HG03378 (cell line): ENCODE data around the gene FBXL16.

ENCODE experiments used
- ATAC-seq: cut with Tn5 transposase; IDR thresholded peaks from one replicate; pipeline ENCODE4 v1.9.1; 2021; ENCODE audit warnings: mild to moderate bottlenecking, moderate library complexity; ENCODE audit not compliant: unreplicated experiment

The FBXL16 gene

GRCh38 chr16:678858-679813 is 26.5 kb downstream of the FBXL16 start:
- ATAC-seq = no peak

DNA sequence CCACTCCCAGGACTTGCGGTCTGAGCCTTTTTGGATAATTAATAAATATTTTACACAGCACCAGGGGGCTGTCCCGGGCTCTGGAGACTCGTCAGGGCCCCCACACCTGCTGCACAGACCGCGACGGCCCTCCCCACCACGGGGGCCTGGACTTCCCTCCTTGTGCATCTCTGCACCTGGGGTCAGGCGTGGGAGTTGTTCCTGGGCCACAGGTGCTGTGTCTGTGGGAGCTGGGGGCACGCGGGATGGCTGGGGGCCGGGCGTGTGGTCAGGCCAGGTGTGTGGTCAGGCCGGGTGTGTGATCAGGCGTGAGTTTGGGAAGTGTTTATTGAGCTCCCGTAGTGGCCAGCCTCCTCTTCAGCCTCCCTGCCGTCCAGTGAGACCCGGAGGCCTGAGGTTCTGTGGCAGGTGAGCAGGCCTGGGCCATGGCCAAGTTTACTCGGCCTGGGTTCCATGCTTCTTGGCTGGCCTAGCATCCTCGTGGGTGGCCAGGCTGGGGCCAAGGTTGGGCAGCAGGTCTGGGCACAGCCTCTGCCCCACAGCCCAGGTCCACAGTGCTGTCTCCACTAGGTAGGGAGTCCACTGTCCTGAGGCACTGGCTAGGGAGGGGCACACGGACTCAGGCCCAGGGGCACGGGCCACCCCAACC is 27.3 kb downstream of the FBXL16 start:
- ATAC-seq = no peak

GRCh38 chr16:677316-678190 is 28.0 kb downstream of the FBXL16 start:
- ATAC-seq = no peak

GRCh38 chr16:676913-677312 is 28.7 kb downstream of the FBXL16 start:
- no peak for ATAC-seq

DNA sequence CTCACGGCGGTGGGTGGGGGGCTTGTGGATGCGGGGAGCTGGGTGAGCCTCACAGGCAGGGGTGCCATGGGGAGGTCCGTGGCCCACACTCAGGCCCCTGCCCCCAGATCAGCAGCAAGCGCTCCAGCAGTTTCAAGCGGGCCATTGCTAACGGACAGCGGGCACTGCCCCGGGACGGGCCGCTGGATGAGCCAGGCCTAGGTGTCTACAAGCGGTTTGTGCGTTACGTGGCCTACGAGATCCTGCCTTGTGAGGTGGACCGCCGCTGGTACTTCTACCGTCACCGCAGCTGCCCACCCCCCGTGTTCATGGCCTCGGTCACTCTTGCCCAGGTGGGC is 29.1 kb downstream of the FBXL16 start:
- ATAC-seq = no peak

GRCh38 chr16:675884-676564 is 29.6 kb downstream of the FBXL16 start:
- no peak for ATAC-seq

- no peak for ATAC-seq
These were observed 30.4 kb downstream of the FBXL16 start, which contains the start of gene RHBDL1 for GRCh38 chr16:674968-675883. Gene RHBDL1, plus strand, starts transcription at chr16:675671. Its CDS starts 120 bp downstream, at chr16:675791.

DNA sequence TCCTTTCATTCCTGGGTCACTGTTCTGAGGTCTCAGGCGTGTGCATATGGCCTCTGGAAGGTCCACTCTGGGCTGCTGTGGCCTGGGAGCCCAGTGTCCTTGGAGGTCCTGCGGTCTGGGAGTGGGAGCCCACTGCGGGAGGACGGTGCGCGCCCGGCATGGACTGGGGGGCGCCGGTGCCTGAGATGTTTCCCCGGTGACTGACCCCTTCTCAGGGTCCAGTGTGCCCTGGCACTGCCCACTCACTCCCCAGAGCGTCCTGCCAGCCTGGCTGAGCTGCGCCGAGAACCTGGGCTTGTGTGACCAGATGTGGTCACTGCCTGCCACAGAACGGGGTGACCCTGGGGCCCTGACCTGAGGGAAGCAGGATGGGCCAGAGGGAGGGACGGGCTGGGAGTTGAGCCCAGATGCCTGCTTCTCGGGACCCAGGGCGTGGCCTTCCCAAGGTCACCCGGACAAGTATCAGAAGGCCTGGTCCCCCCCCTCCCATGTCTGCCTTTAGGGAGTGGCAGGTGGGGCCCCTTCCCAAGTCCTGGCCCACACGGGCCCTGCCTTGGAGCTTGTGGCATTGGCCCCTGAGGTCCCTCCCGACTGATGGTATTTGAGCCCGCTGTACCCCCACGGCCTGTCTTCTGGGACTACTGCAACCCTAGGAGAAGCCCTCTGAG is 31.3 kb downstream of the FBXL16 start:
- no peak for ATAC-seq

- ATAC-seq = no peak
These were observed 32.1 kb downstream of the FBXL16 start for GRCh38 chr16:673399-673991.

DNA sequence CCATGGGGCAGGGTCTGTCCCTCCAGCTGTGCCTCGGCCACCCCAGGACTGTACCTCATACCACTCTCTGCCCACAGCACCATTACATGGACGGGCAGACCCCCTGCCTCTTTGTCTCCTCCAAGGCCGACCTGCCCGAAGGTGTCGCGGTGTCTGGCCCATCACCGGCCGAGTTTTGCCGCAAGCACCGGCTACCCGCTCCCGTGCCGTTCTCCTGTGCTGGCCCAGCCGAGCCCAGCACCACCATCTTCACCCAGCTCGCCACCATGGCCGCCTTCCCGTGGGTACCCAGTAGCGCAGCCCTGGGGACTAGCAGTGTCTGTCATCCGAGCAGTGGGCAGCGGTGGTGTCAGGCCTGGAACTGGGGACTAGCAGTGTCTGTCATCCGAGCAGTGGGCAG is 32.8 kb downstream of the FBXL16 start:
- ATAC-seq = no peak

DNA sequence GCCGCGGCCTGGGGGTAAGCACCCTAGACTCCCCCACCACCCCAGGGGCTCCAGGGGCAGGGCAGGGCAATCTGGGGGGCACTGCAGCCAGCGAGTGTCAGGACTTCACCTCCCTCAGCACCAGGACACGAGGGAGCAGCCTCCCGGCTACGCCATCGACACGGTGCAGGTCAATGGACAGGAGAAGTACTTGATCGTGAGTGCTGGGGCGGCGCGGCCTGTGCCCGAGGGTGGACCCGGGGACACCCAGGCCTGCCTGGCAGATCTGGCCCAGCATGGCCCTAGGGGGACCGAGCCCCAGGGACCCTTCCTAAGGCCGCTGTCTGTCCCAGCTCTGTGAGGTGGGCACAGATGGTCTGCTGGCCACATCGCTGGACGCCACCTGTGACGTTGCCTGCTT is 33.2 kb downstream of the FBXL16 start:
- no peak for ATAC-seq

GRCh38 chr16:671353-672131 is 34.1 kb downstream of the FBXL16 start:
- ATAC-seq = no peak

DNA sequence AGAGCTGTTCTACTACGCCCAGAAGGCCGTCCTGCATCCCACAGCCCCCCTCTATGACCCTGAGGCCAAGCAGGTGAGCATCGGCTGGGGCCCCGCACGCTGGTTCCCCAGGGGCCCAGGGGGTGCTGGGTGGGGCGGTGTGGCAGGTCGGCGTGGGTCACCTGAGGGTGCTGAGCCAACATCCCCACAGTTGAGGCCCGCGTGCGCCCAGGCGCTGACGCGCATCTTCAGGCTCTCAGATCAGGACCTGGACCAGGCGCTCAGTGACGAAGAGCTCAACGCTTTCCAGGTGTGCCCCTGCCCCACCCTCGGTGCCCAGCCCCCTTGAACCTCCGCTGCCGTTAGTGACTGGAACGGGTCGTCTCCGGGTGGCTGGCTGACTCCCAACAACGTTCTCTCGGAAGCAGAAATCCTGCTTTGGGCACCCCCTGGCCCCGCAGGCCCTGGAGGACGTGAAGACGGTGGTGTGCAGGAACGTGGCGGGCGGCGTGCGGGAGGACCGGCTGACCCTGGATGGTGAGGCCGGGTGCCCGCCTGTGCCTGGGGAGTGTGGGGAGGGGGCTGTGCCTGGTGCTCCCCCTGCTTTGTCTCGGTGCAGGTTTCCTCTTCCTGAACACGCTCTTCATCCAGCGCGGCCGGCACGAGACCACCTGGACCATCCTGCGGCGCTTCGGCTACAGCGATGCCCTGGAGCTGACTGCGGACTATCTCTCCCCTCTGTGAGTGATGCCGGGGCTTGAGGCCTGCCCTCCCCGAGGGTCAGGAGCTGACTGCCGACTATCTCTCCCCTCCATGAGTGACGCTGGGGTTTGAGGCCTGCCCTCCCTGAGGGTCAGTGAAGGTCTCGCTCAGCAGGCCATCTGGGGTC is 34.9 kb downstream of the FBXL16 start:
- ATAC-seq = no peak

GRCh38 chr16:669666-670065 is 35.9 kb downstream of the FBXL16 start:
- no peak for ATAC-seq

DNA sequence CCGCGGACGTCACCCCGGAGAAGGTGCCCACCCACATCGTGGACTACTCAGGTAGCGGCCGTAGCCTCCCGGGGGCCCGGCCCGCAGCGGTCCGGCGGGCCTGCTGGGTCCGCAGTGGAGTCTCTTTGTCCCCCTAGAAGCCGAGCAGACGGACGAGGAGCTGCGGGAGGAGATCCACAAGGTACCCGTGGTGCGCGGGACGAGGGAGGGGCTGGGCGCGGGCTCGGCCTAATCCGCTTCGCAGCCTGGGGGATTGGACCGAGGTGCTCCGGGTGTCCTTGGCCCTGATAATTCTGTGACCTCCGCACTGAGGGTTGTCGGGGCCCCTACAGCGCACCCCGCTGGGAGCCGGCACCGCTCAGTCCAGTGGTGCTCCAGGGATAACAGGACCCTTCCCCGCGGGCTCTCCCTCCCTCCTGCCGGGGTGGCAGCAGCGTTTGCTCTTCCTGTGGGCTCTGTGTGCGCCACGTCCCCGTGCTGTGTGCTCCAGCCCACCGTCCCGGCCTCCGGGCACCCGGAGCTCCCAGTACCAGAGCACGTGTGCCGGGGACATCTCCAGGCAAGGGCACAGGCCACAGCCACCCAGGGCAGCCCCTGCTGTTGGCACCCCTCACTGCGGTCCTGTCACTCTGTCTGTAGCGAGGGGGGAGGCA is 37.0 kb downstream of the FBXL16 start:
- ATAC-seq = no peak

DNA sequence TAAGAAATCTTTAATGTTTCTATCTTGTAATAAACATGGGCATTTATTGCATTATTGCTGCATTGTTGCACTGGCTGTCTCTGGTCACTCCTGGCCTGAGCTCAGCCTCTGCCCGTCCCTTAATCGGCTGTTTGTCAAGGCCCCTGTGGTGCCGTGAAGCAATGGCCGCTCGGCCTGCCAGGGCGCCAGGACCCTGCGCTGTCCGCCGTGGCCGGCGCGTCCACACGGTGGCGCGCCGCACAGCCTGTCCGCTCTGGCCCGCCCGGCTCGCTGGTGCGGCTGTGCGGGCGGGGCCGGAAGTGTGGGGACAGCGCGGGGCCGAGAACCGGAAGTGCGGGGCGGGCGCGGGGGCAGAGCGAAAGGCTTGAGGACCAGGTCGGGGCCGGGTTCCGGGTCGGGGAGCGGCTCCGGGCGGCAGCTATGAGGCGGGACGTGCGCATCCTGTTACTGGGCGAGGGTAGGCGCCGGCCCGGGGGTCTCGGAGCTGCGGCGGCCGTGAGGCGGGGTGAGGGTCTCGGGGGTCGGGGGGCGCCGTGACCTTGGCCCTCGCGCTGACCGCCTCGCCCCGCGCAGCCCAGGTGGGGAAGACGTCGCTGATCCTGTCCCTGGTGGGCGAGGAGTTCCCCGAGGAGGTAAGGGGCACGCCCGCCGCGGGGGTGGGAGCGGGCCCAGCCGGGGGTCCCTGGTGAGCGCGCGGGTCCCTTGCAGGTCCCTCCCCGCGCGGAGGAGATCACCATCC is 37.7 kb downstream of the FBXL16 start, which contains the start of gene RHOT2:
TSS of gene RHOT2 (plus strand) at position 353 of the 739 bp plus-strand sequence. CDS start at position 421, 68 bp downstream.
- ATAC-seq = no peak
